DOHH2 (cell line): Measurements from ENCODE around the gene TMEM119.
"Not testable (repeated sequence)": the region's sequence is repeated elsewhere in the genome, so short reads cannot be mapped to it uniquely, and the experiment has no call there.

Source experiments
- H3F3A ChIP-seq: fragments of 200-600 bp; sonication (generic), shearing (Covaris generic); 2 replicates; pipeline ENCODE4 v1.6.0; 2016; ENCODE audit warnings: antibody characterized with exemption, mild to moderate bottlenecking; ENCODE audit not compliant: control insufficient read depth, insufficient read depth
- H3K27ac ChIP-seq: fragments of 200-600 bp; sonication (generic); 2 replicates; pipeline ENCODE4 v1.5.1; 2014; ENCODE audit warnings: low read depth, mild to moderate bottlenecking, low read length, moderate library complexity
- H3K27me3 ChIP-seq: fragments of 200-600 bp; sonication (generic); 2 replicates; pipeline ENCODE4 v1.6.1; 2014; ENCODE audit warnings: mild to moderate bottlenecking, low read length, mixed read lengths; ENCODE audit not compliant: control insufficient read depth
- H3K36me3 ChIP-seq: fragments of 200-600 bp; sonication (generic); 2 replicates; pipeline ENCODE4 v1.6.1; 2014; ENCODE audit warnings: mild to moderate bottlenecking, low read length, moderate library complexity, mixed read lengths; ENCODE audit not compliant: control insufficient read depth
- H3K4me1 ChIP-seq: fragments of 200-600 bp; sonication (generic); 2 replicates; pipeline ENCODE4 v1.6.1; 2014; ENCODE audit warnings: mild to moderate bottlenecking, low read length, mixed read lengths; ENCODE audit not compliant: control insufficient read depth
- H3K4me2 ChIP-seq: fragments of 200-600 bp; sonication (generic); 2 replicates; pipeline ENCODE4 v1.6.0; 2014; ENCODE audit warnings: mild to moderate bottlenecking, low read length, moderate library complexity
- H3K4me3 ChIP-seq: fragments of 200-600 bp; sonication (generic); 2 replicates; pipeline ENCODE4 v1.5.1; 2014; ENCODE audit warnings: mild to moderate bottlenecking, low read length, mixed read lengths
- H3K79me2 ChIP-seq: fragments of 200-600 bp; sonication (generic); 2 replicates; pipeline ENCODE4 v1.6.1; 2014; ENCODE audit warnings: mild to moderate bottlenecking, low read length, mixed read lengths; ENCODE audit not compliant: control insufficient read depth
- H3K9me2 ChIP-seq: fragments of 200-600 bp; sonication (generic); replicated peaks from 2 replicates; pipeline ENCODE4 v1.6.1; 2014; ENCODE audit warnings: mild to moderate bottlenecking, low read length, mixed read lengths; ENCODE audit not compliant: control insufficient read depth
- H3K9me3 ChIP-seq: fragments of 200-600 bp; sonication (generic); 2 replicates; pipeline ENCODE4 v1.6.1; 2014; ENCODE audit warnings: antibody characterized with exemption, low read length, mixed read lengths; ENCODE audit not compliant: control insufficient read depth, insufficient read depth
- H4K20me1 ChIP-seq: fragments of 200-600 bp; sonication (generic); 2 replicates; pipeline ENCODE4 v1.6.0; 2014; ENCODE audit warnings: low read depth, mild to moderate bottlenecking, antibody characterized with exemption, low read length, moderate library complexity; ENCODE audit not compliant: control insufficient read depth, insufficient read depth
- EZH2phosphoT487 ChIP-seq: fragments of 200-600 bp; sonication (generic); IDR thresholded peaks from 2 replicates; pipeline ENCODE4 v1.6.1; 2017; ENCODE audit warnings: borderline replicate concordance, mild to moderate bottlenecking, antibody characterized with exemption, low read length, moderate library complexity, mixed read lengths
- TF ChIP-seq, protein P1 (sequence below): fragments of 200-600 bp; sonication (generic); IDR thresholded peaks from one replicate; pipeline ENCODE4 v1.5.1; 2014; ENCODE audit warnings: antibody characterized with exemption, mild to moderate bottlenecking, low read depth, low read length; ENCODE audit not compliant: poor library complexity, severe bottlenecking

The TMEM119 gene

DNA sequence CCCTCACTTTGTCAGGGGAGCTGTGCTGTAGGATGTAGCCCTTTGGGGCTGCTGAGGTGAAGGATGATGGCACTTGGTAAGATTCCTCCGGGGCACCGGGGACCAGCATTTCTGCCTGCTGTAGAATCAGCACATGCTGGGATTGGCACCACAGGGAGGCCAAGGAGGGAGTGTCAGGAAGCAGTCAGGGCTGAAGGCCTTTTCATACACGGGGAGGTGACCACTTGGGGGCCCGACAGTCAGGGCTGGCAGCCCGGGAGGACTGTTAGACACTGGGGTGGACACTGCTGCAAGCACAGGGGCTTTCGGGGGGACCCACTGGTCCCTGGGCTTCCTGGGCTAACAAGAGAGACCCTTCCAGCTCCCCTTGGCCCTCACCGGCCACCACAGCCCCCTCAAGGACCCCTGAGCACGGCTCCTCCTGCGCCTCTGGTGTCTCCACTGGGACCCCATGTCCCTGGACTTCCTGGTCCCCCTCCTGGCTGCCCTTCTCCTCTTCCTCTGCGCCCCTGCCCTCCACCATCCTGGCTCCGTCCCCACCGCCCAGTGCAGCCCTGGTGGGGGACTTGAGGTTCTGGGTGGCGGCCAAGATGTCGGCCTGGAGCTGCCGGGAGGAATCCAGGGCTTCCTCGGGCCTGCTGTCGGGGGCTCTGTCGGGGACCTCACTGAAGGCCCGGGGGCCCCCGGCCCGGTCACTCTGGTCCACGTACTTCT, 6.5 kb downstream of the TMEM119 start:
- H3K36me3 ChIP-seq: no peaks in the 10 kb centered on the region
- H3K4me3 ChIP-seq: no peak overlapping the region
- TF ChIP-seq EZH2phosphoT487: no peak
- TF ChIP-seq, protein P1, sequence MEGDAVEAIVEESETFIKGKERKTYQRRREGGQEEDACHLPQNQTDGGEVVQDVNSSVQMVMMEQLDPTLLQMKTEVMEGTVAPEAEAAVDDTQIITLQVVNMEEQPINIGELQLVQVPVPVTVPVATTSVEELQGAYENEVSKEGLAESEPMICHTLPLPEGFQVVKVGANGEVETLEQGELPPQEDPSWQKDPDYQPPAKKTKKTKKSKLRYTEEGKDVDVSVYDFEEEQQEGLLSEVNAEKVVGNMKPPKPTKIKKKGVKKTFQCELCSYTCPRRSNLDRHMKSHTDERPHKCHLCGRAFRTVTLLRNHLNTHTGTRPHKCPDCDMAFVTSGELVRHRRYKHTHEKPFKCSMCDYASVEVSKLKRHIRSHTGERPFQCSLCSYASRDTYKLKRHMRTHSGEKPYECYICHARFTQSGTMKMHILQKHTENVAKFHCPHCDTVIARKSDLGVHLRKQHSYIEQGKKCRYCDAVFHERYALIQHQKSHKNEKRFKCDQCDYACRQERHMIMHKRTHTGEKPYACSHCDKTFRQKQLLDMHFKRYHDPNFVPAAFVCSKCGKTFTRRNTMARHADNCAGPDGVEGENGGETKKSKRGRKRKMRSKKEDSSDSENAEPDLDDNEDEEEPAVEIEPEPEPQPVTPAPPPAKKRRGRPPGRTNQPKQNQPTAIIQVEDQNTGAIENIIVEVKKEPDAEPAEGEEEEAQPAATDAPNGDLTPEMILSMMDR: no peak
- H3F3A ChIP-seq: no peaks in the 10 kb centered on the region
- H3K27me3 ChIP-seq: peaks cover 2% of the 10 kb centered on the region
- H3K4me2 ChIP-seq: no peak overlapping the region
- H3K4me1 ChIP-seq: no peaks in the 10 kb centered on the region
- H3K27ac ChIP-seq: no peak overlapping the region
- H3K9me3 ChIP-seq: no peaks in the 10 kb centered on the region
- H4K20me1 ChIP-seq: no peaks in the 10 kb centered on the region
- no peaks in the 10 kb centered on the region for H3K79me2 ChIP-seq
- H3K9me2 ChIP-seq: no peaks in the 10 kb centered on the region

DNA sequence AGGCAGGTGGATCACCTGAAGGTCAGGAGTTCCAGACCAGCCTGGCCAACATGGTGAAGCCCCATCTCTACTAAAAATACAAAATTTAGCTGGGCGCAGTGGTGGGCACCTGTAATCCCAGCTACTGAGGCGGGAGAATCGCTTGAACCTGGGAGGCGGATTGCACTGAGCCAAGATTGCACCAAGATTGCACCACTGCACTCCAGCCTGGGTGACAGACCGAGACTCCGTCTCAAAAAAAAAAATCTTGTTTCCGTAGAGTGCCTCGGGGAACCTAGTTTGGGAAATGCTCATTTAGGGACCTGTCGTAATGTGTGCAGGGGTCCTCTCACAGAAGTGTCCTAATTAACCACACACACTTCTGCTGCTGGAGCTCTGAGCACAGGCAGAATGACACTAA, 7.4 kb downstream of the TMEM119 start:
- not testable (repeated sequence) for H3K4me3 ChIP-seq, H3K9me2 ChIP-seq, H3K4me2 ChIP-seq, H3K27ac ChIP-seq, H3K36me3 ChIP-seq, H3K4me1 ChIP-seq, H3F3A ChIP-seq, H3K9me3 ChIP-seq, H3K27me3 ChIP-seq, H3K79me2 ChIP-seq, H4K20me1 ChIP-seq

DNA sequence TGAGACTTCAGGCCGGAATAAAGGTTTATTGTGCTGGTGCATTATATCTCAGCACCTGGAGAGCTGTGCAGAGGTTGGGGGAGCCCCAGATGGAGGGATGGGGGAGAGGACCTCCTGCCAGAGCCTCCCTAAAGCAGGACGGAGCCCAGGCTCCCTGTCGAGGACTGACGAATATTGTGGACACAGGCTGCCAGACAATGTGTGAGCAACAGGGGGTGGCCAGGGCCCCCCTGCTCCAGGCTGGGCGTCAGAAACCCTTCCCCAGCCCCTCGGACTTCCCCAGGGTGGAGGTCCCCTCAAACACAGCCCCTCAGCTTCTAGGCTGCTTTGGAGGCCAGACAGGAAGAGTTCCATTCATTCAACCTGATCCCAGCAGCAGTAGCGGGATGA, 8.0 kb downstream of the TMEM119 start:
- no peak overlapping the region for H3K4me2 ChIP-seq
- no peaks in the 10 kb centered on the region for H3K4me1 ChIP-seq
- H3F3A ChIP-seq: no peaks in the 10 kb centered on the region
- H3K27me3 ChIP-seq: peaks cover 8% of the 10 kb centered on the region
- H3K36me3 ChIP-seq: no peaks in the 10 kb centered on the region
- no peaks in the 10 kb centered on the region for H3K9me2 ChIP-seq
- no peaks in the 10 kb centered on the region for H3K9me3 ChIP-seq
- H3K27ac ChIP-seq: no peak overlapping the region
- no peak for TF ChIP-seq EZH2phosphoT487
- TF ChIP-seq, protein P1: no peak
- no peaks in the 10 kb centered on the region for H4K20me1 ChIP-seq
- no peak overlapping the region for H3K4me3 ChIP-seq
- H3K79me2 ChIP-seq: no peaks in the 10 kb centered on the region

DNA sequence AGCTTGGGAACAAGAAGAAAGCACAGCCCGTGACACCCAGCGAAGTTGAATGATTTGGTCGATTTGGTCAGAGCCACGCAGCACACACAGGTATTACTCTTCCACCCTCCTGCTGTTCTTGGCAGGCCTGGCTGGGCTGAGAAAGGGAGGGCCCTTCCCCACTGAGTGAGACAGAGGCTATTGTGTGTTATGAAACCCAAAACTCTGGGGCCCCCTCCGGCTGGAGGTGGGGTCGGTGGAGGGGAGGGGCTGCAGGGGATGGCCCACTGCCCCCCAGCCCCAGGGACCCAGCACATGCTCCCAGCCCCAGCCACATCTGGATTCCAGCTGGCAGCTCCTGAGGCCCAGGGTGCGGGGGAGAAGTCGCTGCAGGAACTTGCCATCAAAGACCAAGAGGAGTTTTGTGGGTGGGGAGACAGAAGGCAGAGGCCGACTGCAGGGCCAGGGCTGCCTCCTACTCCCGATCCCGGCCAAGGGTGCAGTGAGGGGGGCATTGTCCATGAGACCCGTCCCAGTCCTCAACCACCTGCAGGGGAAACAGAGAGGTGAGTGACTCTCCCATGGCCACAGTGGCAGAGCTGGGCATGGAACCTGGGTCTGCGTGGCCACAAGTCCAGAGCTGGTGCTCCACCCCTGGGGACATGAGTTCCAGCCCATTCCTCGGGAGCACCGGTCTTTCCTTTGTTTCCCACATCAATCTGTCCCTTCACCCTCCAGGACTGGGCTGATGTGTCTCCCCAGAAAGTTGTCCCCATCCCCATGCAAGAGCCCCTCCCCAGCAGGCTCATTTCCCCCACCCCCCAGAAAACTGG, 8.7 kb downstream of the TMEM119 start:
- no peaks in the 10 kb centered on the region for H4K20me1 ChIP-seq

More for the DNA sequence above, 8.7 kb downstream of the TMEM119 start:
- peaks cover 14% of the 10 kb centered on the region for H3K27me3 ChIP-seq
- H3K9me2 ChIP-seq: no peaks in the 10 kb centered on the region
- TF ChIP-seq, protein P1: no peak
- no peak for TF ChIP-seq EZH2phosphoT487
- H3K27ac ChIP-seq: no peak overlapping the region
- H3K4me1 ChIP-seq: no peaks in the 10 kb centered on the region
- no peaks in the 10 kb centered on the region for H3K9me3 ChIP-seq
- no peak overlapping the region for H3K4me2 ChIP-seq
- no peaks in the 10 kb centered on the region for H3F3A ChIP-seq
- H3K36me3 ChIP-seq: no peaks in the 10 kb centered on the region
- H3K4me3 ChIP-seq: no peak overlapping the region
- H3K79me2 ChIP-seq: no peaks in the 10 kb centered on the region
